Esophagus muscularis mucosa (tissue), 3 donors: ENCODE measurements around the gene SLC7A1.

Source experiments
- CTCF ChIP-seq, 3 experiments: fragments of 200-600 bp in 2 of 3; fragments of 450-650 bp in 1 of 3; sonication (generic) in 2 of 3; IDR thresholded peaks; one replicate each; pipeline ENCODE4 v1.5.1; 2017 to 2019; ENCODE audit warnings: antibody characterized with exemption in 3 of 3, mild to moderate bottlenecking in 2 of 3, moderate library complexity in 1 of 3
- EP300 ChIP-seq: sonication (generic); formaldehyde crosslinking; IDR thresholded peaks from one replicate; pipeline ENCODE4 v1.6.1; 2017; ENCODE audit warnings: antibody characterized with exemption

GRCh38 chr13:29564818-29565217, 30.7 kb downstream of the SLC7A1 start:
- TF ChIP-seq CTCF (IDR thresholded peaks at IDR 0.05) (peak; percentile 22 to 29 (median 25)), EP300 (no peak)
